Keratinocyte (primary cell): ENCODE results near the gene SAE1.

Experiments used
- EZH2 ChIP-seq: IDR thresholded peaks from one replicate; pipeline ENCODE4 v1.6.1; 2012; ENCODE audit warnings: inconsistent platforms, mild to moderate bottlenecking, low read length, moderate library complexity
- TF ChIP-seq, protein P1 (sequence below), 3 experiments: IDR thresholded peaks in 1 of 3; conservative IDR thresholded peaks in 1 of 3; optimal IDR thresholded peaks in 1 of 3; 2 replicates in 2 of 3; 3 replicates in 1 of 3; pipeline versions ENCODE3 to v1.5.1; 2011; ENCODE audit warnings: low read length in 3 of 3, mild to moderate bottlenecking in 3 of 3, moderate library complexity in 2 of 3, control low read depth in 1 of 3, inconsistent platforms in 1 of 3; ENCODE audit not compliant: insufficient read depth in 2 of 3; ENCODE audit errors: extremely low read depth in 1 of 3

DNA sequence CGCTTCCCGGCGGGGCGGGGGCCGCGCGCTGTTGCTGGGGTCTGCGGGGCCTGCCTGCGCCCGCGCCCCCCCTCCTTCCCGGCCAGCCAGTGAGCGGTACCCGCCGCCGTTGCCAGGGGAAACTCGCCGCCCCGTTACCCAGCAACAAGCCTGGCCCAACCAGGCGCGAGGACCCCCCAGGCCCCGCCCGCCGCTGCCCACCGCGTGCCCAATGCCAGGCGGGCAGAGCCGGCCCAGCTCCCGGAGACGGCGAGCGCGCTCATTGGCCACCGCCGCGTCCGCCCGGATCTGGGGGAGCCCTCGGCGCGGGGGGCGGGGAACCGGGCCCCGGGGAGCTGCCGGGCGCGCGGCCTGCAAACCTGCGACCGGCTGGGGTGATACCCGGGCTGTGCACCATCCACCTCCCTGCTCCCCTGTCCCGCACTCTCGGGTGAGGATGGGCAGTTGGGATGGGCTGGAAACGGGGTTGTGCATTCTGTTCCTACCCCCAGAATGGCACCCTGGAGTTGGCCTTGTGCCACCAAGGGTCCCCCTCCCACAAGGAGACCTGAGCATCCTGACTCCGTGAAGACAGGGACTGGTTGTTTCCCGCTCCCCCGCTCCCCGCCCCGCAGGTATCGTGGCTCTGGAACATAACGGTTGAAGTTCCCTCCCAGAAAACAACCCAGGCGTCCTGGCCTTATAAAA lies 109.1 kb downstream of the SAE1 start:
- TF ChIP-seq, protein P1, sequence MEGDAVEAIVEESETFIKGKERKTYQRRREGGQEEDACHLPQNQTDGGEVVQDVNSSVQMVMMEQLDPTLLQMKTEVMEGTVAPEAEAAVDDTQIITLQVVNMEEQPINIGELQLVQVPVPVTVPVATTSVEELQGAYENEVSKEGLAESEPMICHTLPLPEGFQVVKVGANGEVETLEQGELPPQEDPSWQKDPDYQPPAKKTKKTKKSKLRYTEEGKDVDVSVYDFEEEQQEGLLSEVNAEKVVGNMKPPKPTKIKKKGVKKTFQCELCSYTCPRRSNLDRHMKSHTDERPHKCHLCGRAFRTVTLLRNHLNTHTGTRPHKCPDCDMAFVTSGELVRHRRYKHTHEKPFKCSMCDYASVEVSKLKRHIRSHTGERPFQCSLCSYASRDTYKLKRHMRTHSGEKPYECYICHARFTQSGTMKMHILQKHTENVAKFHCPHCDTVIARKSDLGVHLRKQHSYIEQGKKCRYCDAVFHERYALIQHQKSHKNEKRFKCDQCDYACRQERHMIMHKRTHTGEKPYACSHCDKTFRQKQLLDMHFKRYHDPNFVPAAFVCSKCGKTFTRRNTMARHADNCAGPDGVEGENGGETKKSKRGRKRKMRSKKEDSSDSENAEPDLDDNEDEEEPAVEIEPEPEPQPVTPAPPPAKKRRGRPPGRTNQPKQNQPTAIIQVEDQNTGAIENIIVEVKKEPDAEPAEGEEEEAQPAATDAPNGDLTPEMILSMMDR (optimal IDR thresholded peaks at IDR 0.05 in 1 of 3, IDR thresholded peaks at IDR 0.05 in 1 of 3, conservative IDR thresholded peaks at IDR 0.05 in 1 of 3; ENCODE audit: extremely low read depth in 1 of 3, insufficient read depth in 2 of 3, low read length in 3 of 3) = no peak
- TF ChIP-seq EZH2 = no peak
